ENCODE data around the gene KPNA2.
"Not testable (repeated sequence)": the region's sequence is repeated elsewhere in the genome, so short reads cannot be mapped to it uniquely, and the experiment has no call there.

KPNA2 gene

DNA sequence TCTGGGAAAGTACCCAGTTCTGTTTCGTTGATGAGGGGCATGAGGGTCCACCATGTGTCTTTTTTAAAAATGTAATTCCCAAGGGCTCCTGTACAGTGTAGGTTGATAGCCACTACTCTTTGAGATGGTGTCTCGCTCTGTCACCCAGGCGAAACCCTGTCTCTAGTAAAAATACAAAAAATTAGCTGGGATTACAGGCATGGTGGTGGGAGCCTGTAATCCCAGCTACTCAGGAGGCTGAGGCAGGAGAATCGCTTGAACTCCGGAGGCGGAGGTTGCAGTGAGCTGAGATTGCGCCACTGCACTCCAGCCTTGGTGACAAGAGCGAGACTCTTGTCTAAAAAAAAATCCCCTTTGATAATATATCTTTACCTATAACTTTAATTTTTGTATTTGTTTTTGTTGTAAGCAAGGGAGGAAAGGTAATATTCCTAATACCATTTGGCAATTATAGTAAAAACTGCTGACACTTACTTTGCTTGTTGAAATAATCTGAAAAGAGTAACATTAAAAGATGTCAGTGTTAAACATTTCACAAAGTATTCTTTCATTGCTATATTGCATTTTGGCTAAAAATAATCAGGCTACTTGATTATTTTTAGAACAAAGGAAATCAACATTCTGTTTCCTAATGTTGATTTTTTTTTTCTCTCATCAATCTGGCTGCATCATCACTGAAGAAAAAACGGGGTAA is 11.8 kb downstream of the KPNA2 start:
- no peak overlapping the region for H3K4me3 ChIP-seq (replicated peaks; ENCODE audit: low read depth, low read length)
- TF ChIP-seq, protein P1, sequence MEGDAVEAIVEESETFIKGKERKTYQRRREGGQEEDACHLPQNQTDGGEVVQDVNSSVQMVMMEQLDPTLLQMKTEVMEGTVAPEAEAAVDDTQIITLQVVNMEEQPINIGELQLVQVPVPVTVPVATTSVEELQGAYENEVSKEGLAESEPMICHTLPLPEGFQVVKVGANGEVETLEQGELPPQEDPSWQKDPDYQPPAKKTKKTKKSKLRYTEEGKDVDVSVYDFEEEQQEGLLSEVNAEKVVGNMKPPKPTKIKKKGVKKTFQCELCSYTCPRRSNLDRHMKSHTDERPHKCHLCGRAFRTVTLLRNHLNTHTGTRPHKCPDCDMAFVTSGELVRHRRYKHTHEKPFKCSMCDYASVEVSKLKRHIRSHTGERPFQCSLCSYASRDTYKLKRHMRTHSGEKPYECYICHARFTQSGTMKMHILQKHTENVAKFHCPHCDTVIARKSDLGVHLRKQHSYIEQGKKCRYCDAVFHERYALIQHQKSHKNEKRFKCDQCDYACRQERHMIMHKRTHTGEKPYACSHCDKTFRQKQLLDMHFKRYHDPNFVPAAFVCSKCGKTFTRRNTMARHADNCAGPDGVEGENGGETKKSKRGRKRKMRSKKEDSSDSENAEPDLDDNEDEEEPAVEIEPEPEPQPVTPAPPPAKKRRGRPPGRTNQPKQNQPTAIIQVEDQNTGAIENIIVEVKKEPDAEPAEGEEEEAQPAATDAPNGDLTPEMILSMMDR (IDR thresholded peaks at IDR 0.05; ENCODE audit: low read length, missing control alignments), result no peak
- no peak for DNase-seq (ENCODE audit: low read depth)

DNA sequence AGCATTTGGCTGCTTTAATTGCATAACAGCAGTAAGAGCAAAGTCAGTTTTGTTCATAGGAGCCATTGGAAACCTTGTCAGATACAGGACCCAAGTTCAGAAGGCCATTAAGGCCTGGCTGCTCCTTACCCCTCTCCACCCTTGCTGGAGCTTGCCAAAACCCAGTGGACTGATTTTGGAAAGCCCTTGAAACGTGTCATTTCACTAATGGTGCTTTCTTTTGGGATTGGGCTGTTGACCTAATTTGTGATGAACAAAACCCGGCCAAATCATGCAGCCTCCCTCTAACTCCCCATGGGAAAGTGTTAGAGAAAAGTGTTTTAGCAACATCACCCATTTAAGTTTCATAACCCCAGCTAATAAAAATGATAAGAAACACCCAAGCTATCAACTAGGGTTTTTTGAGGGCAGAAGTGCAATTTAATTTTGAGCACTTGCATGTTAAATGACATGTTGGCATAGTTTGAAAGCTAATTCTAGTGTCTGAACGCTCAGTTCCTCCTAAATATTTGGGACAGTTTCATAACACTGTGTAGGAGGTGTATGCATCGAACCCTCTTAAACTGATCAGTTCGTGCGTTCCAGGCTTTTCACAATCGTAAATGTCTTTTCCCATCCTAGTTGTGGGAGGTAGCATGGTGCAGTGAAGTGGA is 12.5 kb downstream of the KPNA2 start:
- not testable (repeated sequence) for H3K4me3 ChIP-seq (replicated peaks; ENCODE audit: low read depth, low read length)

DNA sequence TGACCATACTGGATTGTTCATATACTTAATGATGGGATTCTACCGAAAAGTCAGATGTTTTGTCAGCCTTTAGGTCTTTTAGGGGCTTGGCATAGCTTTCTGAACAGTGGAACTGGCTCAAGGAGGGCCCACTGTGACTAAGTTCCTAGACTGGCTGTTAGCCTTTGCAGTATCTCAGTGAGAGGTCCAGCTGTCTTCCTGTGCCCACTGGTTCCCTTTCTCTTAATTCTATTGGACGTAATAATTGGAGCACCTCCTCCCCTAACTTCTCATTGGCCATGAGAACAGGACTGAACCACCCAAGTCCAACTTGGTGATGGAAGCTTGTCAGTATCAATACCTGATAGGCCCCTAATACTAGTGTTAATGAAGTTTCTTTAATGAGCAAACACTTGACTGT is 13.5 kb downstream of the KPNA2 start:
- TF ChIP-seq, protein P1 (IDR thresholded peaks at IDR 0.05; ENCODE audit: low read length, missing control alignments), result no peak
- DNase-seq (ENCODE audit: low read depth), result no peak

More for the DNA sequence above, 12.5 kb downstream of the KPNA2 start:
- DNase-seq (ENCODE audit: low read depth), result not testable (repeated sequence)

DNA sequence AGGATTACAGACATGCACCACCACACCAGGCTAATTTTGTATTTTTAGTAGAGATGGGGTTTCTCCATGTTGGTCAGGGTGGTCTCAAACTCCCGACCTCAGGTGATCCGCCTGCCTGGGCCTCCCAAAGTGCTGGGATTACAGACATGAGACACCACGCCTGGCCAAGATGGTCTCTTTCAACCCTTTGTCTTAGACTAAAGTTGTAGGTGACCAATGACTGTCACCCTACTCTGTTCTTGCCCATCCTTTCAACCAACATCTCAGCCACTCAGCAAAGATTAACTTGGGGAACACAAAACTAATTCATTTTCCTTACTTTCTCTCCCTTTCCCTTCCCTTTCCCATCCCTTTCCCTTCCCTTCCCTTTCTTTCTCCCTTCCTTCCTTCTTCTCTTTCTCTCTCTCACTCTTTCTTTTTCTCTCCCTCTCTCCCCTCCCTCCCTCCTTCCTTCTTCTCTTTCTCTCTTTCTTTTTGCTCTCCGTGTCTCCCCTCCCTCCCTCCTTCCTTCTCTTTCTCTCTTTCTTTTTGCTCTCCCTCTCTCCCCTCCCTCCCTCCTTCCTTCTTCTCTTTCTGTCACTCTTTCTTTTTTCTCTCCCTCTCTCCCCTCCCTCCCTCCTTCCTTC is 14.4 kb downstream of the KPNA2 start:
- not testable (repeated sequence) for DNase-seq (ENCODE audit: low read depth); H3K4me3 ChIP-seq (replicated peaks; ENCODE audit: low read depth, low read length)

More for the DNA sequence above, 13.5 kb downstream of the KPNA2 start:
- H3K4me3 ChIP-seq (replicated peaks; ENCODE audit: low read depth, low read length), result no peak overlapping the region

DNA sequence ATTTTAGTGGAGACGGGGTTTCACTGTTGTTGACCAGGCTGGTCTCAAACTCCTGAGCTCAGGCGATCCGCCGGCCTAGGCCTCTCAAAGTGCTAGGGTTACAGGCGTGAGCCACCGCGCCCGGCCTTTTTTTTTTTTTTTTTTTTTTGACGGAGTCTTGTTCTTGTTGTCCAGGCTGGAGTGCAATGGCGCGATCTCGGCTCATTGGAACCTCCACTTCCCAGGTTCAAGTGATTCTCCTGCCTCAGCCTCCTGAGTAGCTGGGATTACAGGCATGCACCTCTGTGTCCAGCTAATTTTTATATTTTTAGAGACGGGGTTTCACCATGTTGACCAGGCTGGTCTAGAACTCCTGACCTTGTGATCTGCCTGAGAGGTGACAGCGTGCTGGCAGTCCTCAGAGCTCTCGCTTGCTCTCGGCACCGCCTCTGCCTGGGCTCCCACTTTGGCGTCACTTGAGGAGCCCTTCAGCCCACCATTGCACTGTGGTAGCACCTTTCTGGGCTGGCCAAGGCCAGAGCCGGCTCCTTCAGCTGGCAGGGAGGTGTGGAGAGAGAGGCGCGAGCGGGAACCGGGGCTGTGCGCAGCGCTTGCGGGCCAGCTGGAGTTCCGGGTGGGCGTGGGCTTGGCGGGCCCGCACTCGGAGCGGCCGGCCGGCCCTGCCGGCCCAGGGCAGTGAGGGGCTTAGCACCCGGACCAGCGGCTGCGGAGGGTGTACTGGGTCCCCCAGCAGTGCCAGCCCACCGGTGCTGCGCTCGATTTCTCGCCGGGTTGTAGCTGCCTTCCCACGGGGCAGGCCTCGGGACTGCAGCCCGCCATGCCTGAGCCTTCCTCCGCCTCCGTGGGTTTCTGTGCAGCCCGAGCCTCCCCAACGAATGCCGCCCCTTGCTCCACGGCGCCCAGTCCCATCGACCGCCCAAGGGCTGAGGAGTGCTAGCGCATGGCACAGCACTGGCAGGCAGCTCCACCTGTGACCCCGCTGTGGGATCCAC is 16.1 kb downstream of the KPNA2 start:
- not testable (repeated sequence) for DNase-seq (ENCODE audit: low read depth); H3K4me3 ChIP-seq (replicated peaks; ENCODE audit: low read depth, low read length)

DNA sequence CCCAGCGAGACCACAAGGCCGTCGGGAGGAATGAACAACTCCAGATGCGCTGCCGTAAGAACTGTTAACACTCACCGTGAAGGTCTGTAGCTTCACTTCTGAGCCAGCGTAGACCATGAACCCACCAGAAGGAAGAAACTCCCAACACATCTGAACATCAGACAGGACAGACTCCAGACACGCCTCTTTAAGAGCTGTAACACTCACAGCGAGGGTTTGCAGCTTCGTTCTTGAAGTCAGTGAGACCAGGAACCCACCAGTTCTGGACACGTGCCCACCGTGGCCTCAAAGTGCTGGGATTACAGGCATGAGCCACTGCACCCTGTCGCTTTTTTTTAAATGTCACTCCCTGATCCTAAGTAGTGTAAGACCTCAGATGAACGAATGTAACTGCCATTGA is 17.3 kb downstream of the KPNA2 start:
- no peak overlapping the region for H3K4me3 ChIP-seq (replicated peaks; ENCODE audit: low read depth, low read length)
- TF ChIP-seq, protein P1 (IDR thresholded peaks at IDR 0.05; ENCODE audit: low read length, missing control alignments), result no peak
- no peak for DNase-seq (ENCODE audit: low read depth)

DNA sequence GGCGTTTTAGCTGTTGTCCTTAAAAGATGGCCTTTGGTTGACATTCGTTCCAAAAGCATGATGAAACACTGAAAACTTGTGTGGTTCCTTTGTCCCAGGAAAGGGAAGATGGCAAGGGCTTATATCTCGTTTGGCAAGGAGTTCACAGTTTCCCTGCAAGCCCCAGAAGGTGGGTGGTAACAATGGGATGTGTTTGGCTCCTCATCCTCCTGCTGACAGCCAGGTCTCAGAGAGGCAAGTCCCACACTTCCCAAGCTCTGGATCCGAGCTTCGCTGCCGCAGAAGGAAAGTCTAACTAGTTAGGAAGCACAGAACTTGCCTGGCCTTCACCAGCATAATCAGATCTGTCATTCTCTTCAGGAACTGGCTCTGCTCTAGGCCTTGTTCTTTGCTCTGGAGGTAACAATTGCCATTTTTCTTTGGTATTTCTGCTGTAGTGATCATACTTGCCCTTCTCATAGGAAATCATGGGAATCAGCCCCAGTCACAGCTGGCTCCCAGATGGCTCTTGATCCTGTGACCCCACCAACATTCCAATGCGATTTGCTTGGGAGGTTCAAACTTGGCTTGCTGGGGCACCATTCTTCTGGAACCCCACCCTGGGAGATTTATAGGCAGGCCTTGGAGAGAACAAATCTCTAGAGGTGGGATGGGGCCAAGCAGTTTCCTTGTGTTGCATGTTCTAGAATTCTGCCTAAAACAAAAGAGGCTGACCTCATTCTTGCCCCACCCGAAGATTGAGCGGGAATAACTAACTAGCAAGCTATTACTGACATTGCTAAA is 17.9 kb downstream of the KPNA2 start:
- DNase-seq (ENCODE audit: low read depth), result peak; percentile 85
- no peak overlapping the region for H3K4me3 ChIP-seq (replicated peaks; ENCODE audit: low read depth, low read length)
- TF ChIP-seq, protein P1 (IDR thresholded peaks at IDR 0.05; ENCODE audit: low read length, missing control alignments), result no peak
